ENCODE data around the gene PLSCR4. TPM values are rescaled to one million over a fixed set of nuclear protein-coding genes. Genes with fewer than 3 reads are reported as not detected.
"Not testable (repeated sequence)": the region's sequence is repeated elsewhere in the genome, so short reads cannot be mapped to it uniquely, and the experiment has no call there.

PLSCR4 gene
- total RNA-seq, 1 donor from 2014 or later, result 89.9 TPM

DNA sequence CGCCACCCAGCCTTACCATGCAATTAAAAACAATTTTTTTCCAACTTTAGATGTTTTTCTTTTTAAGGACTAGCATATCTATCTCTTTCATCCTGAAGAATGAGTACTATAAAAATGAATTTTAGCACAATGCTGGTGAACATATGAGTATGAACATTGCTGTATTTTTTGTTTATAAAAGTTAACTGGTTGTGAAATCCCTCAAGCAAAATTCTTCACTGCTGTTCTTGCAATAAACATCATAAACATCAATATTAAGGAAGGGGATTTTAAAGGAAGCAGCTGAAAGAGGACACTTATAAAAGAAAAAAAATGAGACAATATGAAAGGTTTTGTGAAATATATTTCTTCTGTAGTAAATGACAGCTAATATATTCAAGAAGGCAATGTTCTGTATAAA lies 3.0 kb downstream of the PLSCR4 start:
- no peak for DNase-seq (ENCODE audit: low read depth, low spot score)

DNA sequence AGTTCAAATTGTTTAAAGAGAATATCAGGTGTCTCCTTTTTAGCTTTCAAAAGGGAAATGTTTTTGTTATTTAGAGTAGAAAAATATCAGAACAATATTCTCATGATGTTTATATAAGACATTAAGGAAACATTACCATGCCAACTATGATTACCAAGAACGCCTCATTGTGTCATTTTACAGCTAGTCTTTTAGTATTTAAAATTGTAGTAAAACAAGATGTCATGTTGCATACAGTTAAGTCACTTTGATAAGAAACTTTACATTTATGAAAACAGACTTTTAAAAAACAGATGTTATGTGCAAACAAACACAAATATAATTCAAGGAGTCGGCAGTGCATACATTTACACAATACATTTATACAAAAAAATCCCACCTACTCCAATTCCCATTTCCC lies 4.4 kb downstream of the PLSCR4 start:
- no peak for DNase-seq (ENCODE audit: low read depth, low spot score)

DNA sequence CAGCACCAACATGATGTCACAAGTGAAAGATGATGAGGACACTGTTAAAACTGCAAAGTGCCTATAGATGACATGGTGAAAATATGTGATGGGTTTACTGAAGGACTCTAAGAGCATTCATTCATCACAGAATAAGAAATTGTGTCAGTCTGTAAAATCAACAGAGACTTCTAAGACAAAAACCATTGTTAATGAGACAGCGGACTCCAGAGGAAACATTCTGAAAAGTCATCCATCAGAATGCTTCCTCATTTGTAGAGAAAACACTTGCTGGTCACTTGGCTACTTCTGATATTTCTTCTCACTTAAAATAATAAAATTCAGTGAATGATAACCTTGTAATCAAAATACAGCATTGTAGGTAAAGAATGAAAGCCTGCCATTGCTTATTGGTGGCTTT lies 7.3 kb downstream of the PLSCR4 start:
- no peak for DNase-seq (ENCODE audit: low read depth, low spot score)

DNA sequence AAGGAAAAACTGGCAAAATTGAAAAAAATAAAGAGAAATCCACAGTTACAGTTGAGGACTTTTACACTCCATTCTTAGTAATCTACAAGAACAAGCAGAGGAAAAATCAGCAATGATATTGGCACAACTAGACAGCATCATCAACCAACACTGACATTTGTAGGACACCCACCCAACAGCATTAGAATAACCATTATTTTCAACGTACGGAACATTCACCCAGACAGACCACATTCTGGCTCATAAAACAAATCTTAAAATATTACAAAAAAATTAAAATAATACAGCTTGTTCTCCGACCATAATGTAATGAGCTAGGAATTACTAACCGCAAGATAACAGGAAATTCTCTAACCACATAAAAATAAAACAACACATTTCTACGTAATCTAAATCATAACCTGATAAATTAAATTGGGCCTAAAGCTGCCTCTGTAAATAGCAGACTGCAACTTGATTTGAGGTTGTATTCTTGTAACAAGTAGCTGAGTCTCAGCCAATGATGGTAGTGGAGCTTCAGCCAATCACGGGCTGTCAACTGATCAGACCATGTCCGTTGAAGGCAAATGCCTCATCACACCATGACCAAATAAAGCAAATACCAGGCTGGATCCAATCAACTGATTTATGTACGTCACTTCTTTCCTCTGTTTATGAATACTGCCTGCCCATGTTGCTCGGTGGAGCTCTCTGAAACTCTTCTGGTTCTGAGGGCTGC lies 9.2 kb downstream of the PLSCR4 start:
- no peak for DNase-seq (ENCODE audit: low read depth, low spot score)

GRCh38 chr3:146233487-146233886 lies 17.4 kb downstream of the PLSCR4 start:
- DNase-seq (ENCODE audit: low read depth, low spot score), result no peak

GRCh38 chr3:146227486-146227885 lies 23.4 kb downstream of the PLSCR4 start:
- no peak for DNase-seq (ENCODE audit: low read depth, low spot score)

DNA sequence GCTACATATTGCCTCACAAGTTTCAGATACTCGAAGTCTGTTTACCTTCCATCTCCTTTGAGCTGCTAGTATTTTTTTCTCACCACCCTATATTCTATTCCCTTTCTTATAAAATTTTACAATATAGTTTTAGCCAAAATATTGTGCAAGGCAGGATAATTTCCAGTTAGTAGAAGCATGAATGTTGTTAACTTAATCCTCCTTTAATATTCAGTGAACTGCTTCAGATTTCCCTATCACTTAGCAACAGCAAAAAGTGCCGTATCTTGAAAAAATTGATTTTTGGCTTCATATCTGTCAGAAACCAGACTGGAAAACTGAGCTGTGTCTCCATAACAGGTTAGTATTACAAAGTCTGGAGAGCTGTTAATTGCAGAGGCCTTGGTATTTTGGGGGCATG lies 24.0 kb downstream of the PLSCR4 start:
- DNase-seq (ENCODE audit: low read depth, low spot score), result no peak

- not testable (repeated sequence) for DNase-seq (ENCODE audit: low read depth, low spot score)
Measured at GRCh38 chr3:146225458-146225857, 25.4 kb downstream of the PLSCR4 start.

DNA sequence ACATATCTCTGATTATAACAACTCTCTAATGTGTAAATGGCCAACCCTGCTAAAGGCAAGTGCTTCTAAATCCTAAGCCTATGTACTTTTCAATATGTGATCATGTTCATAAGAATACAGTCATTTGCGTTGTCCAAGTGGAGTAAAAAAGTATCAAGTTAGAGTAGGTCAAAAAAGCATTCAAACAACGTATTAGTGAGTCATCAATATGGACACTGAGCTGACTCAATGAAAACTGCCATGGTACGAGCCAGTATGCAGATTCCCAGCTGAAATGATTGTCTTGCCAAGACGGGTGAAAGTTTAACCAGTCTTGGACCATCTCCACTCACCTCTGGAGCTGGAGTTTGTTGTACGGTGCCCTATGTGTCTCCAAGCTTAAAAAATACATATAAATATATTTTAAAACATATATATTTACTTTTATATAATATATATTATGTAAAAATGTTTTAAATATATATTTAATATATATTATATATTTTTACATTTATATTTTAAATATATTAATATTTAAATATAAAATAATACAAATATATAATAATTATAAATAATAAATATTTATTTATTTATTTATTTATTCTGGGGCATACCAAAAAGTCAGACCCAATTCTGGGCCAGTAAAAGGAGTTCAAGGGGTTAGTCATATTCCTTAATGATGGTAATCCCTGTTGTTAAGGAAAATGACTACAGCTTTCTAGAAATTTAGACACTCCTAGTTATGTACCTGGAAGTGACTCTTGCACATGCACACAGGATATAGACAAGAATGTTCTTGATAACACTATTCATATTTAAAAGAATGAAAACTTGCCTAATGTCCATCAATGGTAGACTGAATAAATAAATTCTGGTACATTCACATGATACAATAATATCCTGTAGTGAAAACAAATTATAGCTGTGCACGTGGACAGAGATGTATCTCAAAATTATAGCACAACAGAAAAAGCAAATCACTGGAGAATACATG lies 27.2 kb downstream of the PLSCR4 start:
- DNase-seq (ENCODE audit: low read depth, low spot score), result peak; percentile 67

GRCh38 chr3:146222204-146223046 lies 28.5 kb downstream of the PLSCR4 start:
- DNase-seq (ENCODE audit: low read depth, low spot score), result peak; percentile 79

- DNase-seq (ENCODE audit: low read depth, low spot score), result no peak
Measured at GRCh38 chr3:146221276-146221675, 29.6 kb downstream of the PLSCR4 start.

GRCh38 chr3:146218880-146219866 lies 31.7 kb downstream of the PLSCR4 start:
- no peak for DNase-seq (ENCODE audit: low read depth, low spot score)

DNA sequence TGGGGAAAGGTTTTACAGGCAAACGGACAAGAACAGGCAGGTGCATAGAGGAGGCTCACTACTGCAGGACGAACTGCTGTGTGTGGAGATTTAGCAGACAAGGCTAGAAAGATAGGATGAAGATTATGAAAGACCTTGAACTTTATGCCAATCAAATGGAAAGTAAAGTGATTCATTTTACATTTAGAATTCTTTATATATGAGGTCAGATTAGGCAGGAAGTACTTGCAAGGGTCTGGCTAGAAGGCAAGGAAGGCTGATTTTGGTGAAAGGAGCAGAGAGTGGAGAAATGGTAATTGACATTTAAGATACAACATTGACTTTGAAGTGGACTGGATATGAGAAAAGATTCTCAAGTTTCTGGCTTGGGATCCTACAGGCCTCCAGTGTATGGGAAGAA lies 33.6 kb downstream of the PLSCR4 start:
- no peak for DNase-seq (ENCODE audit: low read depth, low spot score)

GRCh38 chr3:146214493-146214892 lies 36.4 kb downstream of the PLSCR4 start:
- DNase-seq (ENCODE audit: low read depth, low spot score), result no peak

- no peak for DNase-seq (ENCODE audit: low read depth, low spot score)
Measured at GRCh38 chr3:146209371-146209770, 41.5 kb downstream of the PLSCR4 start.

GRCh38 chr3:146203776-146204175 lies 47.1 kb downstream of the PLSCR4 start:
- no peak for DNase-seq (ENCODE audit: low read depth, low spot score)

DNA sequence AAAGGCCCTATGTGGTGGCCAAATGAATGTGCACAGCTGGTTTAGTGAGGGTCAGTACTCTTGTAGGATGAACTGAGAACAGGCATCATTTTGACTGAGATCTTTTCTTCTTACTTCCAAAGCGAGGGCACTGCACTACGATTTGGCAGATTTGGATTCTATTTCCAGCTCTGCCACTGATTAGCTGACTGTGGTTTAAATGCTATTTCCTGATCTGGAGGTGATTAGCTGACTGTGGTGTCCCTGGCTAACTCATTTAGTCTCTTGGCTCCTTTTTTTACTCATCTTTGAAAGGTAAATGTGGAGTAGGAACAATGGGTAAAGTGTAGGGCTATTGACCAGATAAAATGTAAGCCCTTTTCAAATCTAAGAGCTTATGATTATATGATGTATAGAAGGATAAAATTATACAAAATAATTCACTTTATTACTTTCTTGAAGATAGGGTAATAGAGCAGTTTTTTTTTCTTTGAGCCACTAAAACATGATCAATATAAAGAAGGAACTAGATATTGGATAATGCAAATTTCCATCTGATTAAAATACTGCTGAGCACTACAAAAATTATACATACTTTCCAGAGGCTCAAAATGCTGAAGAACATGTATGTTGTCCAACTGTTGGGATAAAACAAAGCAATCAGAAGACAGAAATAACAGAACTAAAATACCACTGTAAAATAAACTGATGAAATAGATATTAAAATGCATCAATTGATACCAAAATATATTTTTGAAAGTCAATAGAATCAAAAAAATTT lies 50.3 kb downstream of the PLSCR4 start:
- no peak for DNase-seq (ENCODE audit: low read depth, low spot score)

GRCh38 chr3:146199762-146200161 lies 51.1 kb downstream of the PLSCR4 start:
- DNase-seq (ENCODE audit: low read depth, low spot score), result no peak

DNA sequence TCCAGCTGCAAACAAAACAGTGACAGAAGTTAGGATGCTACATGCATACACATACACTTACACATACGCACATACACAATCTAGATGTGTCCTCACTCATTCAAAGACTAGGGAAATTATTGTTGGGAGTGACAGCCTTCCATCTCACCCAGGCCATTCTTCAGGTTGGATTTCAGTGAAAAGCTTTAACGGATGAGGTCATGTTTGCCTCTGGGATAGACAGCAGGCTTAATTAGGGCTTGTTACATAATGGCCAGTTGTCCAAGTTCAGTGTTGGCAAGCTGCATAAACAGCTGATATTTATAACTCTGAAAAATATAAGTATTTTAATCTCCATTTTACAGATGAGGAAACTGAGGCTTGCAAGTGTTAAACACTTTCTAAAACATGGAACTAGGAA lies 54.1 kb downstream of the PLSCR4 start:
- no peak for DNase-seq (ENCODE audit: low read depth, low spot score)

DNA sequence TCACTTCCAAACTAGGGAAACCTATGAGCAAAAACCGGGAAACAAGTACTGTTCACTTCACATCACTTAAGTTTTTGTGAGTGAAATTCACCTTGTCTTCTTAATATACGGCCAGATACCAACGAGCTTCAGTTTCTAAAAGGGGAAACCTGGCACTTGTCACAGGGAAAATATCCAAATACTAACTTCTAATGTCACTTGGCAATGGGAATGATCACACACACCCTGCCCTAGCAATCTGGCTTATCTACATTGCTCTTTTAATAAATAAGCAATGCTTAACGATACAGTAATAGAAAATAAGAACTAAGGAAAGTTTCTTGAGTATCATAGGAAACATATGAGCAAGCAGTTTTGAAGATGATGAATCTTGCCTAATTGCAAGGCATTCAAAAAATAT lies 55.3 kb downstream of the PLSCR4 start:
- no peak for DNase-seq (ENCODE audit: low read depth, low spot score)
